Endothelial cell of umbilical vein (primary cell): Measurements from ENCODE around the gene FCF1. TPM values are rescaled to one million over a fixed set of nuclear protein-coding genes. Genes with fewer than 3 reads are reported as not detected.

Experiments used
- Bru-seq: library from RNA; stranded (reverse); fragments of 400-500 nt; gene quantifications from one replicate; lab custom pipeline; 2021; lab: Mats Ljungman, UMichigan
- BruChase-seq, 2 experiments: library from RNA; stranded (reverse); fragments of 400-500 nt; gene quantifications; one replicate each; lab custom pipeline; 2021; lab: Mats Ljungman, UMichigan
- BruUV-seq: library from RNA; stranded (reverse); fragments of 400-500 nt; replicated peaks from 2 replicates; lab custom pipeline; 2021; lab: Mats Ljungman, UMichigan
- CTCF ChIA-PET: fragments of 300-600, 350-600 bp; sonication (Branson Sonifier 250); formaldehyde crosslinking; loops from one replicate; lab custom pipeline; 2021; ENCODE audit warnings: antibody characterized with exemption, inconsistent platforms; lab: Charles Lee
- POLR2A ChIA-PET: fragments of 300-600, 350-600 bp; sonication (Branson Sonifier 250); formaldehyde crosslinking; loops from one replicate; lab custom pipeline; 2021; ENCODE audit warnings: antibody characterized with exemption, inconsistent platforms; lab: Charles Lee
- DNase-seq: peaks from one replicate; pipeline ENCODE4 v3.0.0-alpha.2; 2011; ENCODE audit warnings: low read depth, low spot score
- FAIRE-seq: peaks from 2 replicates; lab custom pipeline; 2011; peaks lifted over from hg19 to GRCh38; lab: Jason Lieb, UNC
- H2AFZ ChIP-seq: 2 replicates; pipeline ENCODE4 v1.6.0; 2012; ENCODE audit warnings: low read depth, low read length, control low read depth, inconsistent platforms
- H3K27ac ChIP-seq: 2 replicates; pipeline ENCODE4 v1.5.1; 2011; ENCODE audit warnings: low read depth, mild to moderate bottlenecking, control low read depth, low read length, moderate library complexity; ENCODE audit not compliant: insufficient read depth
- H3K27me3 ChIP-seq, 2 experiments: 2 replicates each; pipeline versions ENCODE4 v1.6.0 to v1.6.1; 2011; ENCODE audit warnings: low read length in 2 of 2, mixed read lengths in 1 of 2; ENCODE audit not compliant: control insufficient read depth in 2 of 2, insufficient read depth in 2 of 2
- H3K36me3 ChIP-seq, 2 experiments: 2 replicates in 1 of 2; 3 replicates in 1 of 2; pipeline ENCODE4 v1.5.1; 2011; ENCODE audit warnings: low read length in 2 of 2, mild to moderate bottlenecking in 1 of 2, moderate library complexity in 1 of 2; ENCODE audit not compliant: control insufficient read depth in 2 of 2, insufficient read depth in 2 of 2; ENCODE audit errors: extremely low read depth in 1 of 2
- H3K4me1 ChIP-seq: 3 replicates; pipeline ENCODE4 v1.5.1; 2011; ENCODE audit warnings: mild to moderate bottlenecking, low read length; ENCODE audit not compliant: control insufficient read depth, insufficient read depth; ENCODE audit errors: extremely low read depth
- H3K4me2 ChIP-seq: 2 replicates; pipeline ENCODE4 v1.6.1; 2011; ENCODE audit warnings: low read length, control low read depth, mixed read lengths; ENCODE audit not compliant: insufficient read depth
- H3K4me3 ChIP-seq, 3 experiments: fragments of 200-600 bp in 1 of 3; sonication (generic), shearing (Covaris generic) in 1 of 3; replicated peaks in 1 of 3; 2 replicates each; pipeline ENCODE4 v1.5.1; 2011 to 2016; ENCODE audit warnings: control low read depth in 3 of 3, low read length in 3 of 3, mild to moderate bottlenecking in 2 of 3, inconsistent platforms in 1 of 3, low read depth in 1 of 3, moderate library complexity in 1 of 3; ENCODE audit not compliant: insufficient read depth in 1 of 3
- H3K79me2 ChIP-seq: 2 replicates; pipeline ENCODE4 v1.6.0; 2012; ENCODE audit warnings: low read length, inconsistent platforms; ENCODE audit not compliant: control insufficient read depth, insufficient read depth
- H3K9ac ChIP-seq: replicated peaks from 2 replicates; pipeline ENCODE3; 2011; ENCODE audit warnings: low read length, control low read depth; ENCODE audit not compliant: insufficient read depth; ENCODE audit errors: extremely low read depth
- H3K9me1 ChIP-seq: replicated peaks from 3 replicates; pipeline ENCODE4 v1.6.0; 2011; ENCODE audit warnings: mild to moderate bottlenecking, low read length; ENCODE audit not compliant: control insufficient read depth, insufficient read depth; ENCODE audit errors: extremely low read depth
- H3K9me3 ChIP-seq: replicated peaks from 2 replicates; pipeline ENCODE4 v1.5.1; 2012; ENCODE audit warnings: low read length, inconsistent platforms; ENCODE audit not compliant: control insufficient read depth, insufficient read depth
- H4K20me1 ChIP-seq: replicated peaks from 2 replicates; pipeline ENCODE3; 2011; ENCODE audit warnings: mild to moderate bottlenecking, low read length; ENCODE audit not compliant: control insufficient read depth, insufficient read depth; ENCODE audit errors: extremely low read depth
- GATA2 ChIP-seq: IDR thresholded peaks from 2 replicates; pipeline ENCODE4 v1.7.0; 2011; ENCODE audit warnings: low read depth, mild to moderate bottlenecking, moderate library complexity, mixed read lengths, low read length; ENCODE audit not compliant: insufficient read length, insufficient read depth
- POLR2A ChIP-seq: IDR thresholded peaks from 2 replicates; pipeline ENCODE4 v1.6.1; 2012; ENCODE audit warnings: low read depth, mild to moderate bottlenecking, control low read depth, low read length
- POLR2AphosphoS5 ChIP-seq: IDR thresholded peaks from 2 replicates; pipeline ENCODE4 v1.6.1; 2012; ENCODE audit warnings: low read depth, mild to moderate bottlenecking, control low read depth, low read length, moderate library complexity; ENCODE audit not compliant: insufficient read depth
- dilution Hi-C: fragments of 300-500 bp; cut with MboI; formaldehyde crosslinking; loops from one replicate; pipeline ENCODE4 v1.15.0; 2019; ENCODE audit warnings: low sequenced_read_pairs; ENCODE audit not compliant: extremely low pct_ligation_motif_present
- intact Hi-C: fragments of 100-400 bp; cut with micrococcal nuclease; formaldehyde crosslinking; loops from one replicate; pipeline ENCODE4 v1.10.0; 2022
- long read RNA-seq: library from polyadenylated mRNA; stranded (forward); transcript quantifications from one replicate; pipeline ENCODE4 v2.0.0, GENCODE V29; 2021
- polyA minus RNA-seq, 3 experiments: library from RNA; depleted of rRNA, polyadenylated mRNA; stranded (reverse); fragments of >200 nt; gene quantifications; 1 replicate in 1 of 3; 2 replicates in 2 of 3; pipeline ENCODE4 v1.2.3, GENCODE V29; 2011
- polyA plus RNA-seq, 4 experiments: library from polyadenylated mRNA; depleted of rRNA in 3 of 4; stranded (reverse) in 3 of 4; unstranded in 1 of 4; fragments of >200 nt; gene quantifications; 2 replicates each; pipeline versions ENCODE4 v1.2.1 to v1.2.3, GENCODE V29; 2011 to 2012; ENCODE audit warnings: missing spikeins in 1 of 4
- total RNA-seq: library from RNA; stranded (reverse); gene quantifications from 2 replicates; pipeline ENCODE4 v1.2.3, GENCODE V29; 2021

FCF1 gene
- total RNA-seq, result 57.8 and 58.2 TPM in 2 replicates
- polyA plus RNA-seq, result 24.4 and 26.2 TPM in 2 replicates
- polyA plus RNA-seq (2011; cell fraction: cytosol; rRNA removed), result 51.1 and 51.3 TPM in 2 replicates
- polyA plus RNA-seq (2011; cell fraction: nucleus; rRNA removed), result 24.9 and 32.5 TPM in 2 replicates
- 51.4 and 70.1 TPM in 2 replicates for polyA plus RNA-seq (2012)
- 39.9 and 50.5 TPM in 2 replicates for polyA minus RNA-seq
- polyA minus RNA-seq (2011; cell fraction: cytosol; rRNA and poly(A)+ RNA removed), result 15.2 TPM
- polyA minus RNA-seq (2011; cell fraction: nucleus; rRNA and poly(A)+ RNA removed), result 10.0 and 19.0 TPM in 2 replicates
- Bru-seq, nascent RNA, result percentile 75 among the genes with signal in this experiment
- percentile 83 among the genes with signal in this experiment for BruChase-seq, experiment 1, labeled RNA remaining after a 6-hour chase
- percentile 69 among the genes with signal in this experiment for BruChase-seq, experiment 2, labeled RNA remaining after a 2-hour chase
- long read RNA-seq, partial matches to known transcripts, result 2 of 6 reads
- long read RNA-seq, other reads (novel, unspliced or antisense), result 4 of 6 reads

GRCh38 chr14:74712499-74713394 lies at the start of gene FCF1, which contains the start of gene AREL1:
Gene FCF1, plus strand, starts transcription at chr14:74713144. Its CDS starts 54 bp downstream, at chr14:74713198.
Gene AREL1, minus strand, starts transcription at chr14:74713080. Its CDS starts 27,465 bp downstream, at chr14:74685615.
- peaks cover 4% of the 10 kb centered on the region for H4K20me1 ChIP-seq
- H3K4me3 ChIP-seq, result peak within 1 kb of the TSS; percentile 66 to 93 (median 92)
- CTCF ChIA-PET, result interaction anchor here (1.0 to 1.7 kb wide), 5 partner anchors 62 to 104 kb away, joined by 3 to 6 read pairs (median 4); no protein-coding TSS in a partner anchor
- no peaks in the 10 kb centered on the region for H3K9me1 ChIP-seq
- TF ChIP-seq POLR2AphosphoS5 (peak; percentile 86), GATA2 (no peak), POLR2A (peak; percentile 75)
- intact Hi-C loops (loop anchor here (1.0 to 5.0 kb wide), 4 partner anchors 51 to 103 kb away; partner anchors contain the start of gene YLPM1), dilution Hi-C loops (no loop called here)
- H3K79me2 ChIP-seq, result peaks cover 57% of the 10 kb centered on the region
- no peaks in the 10 kb centered on the region for H3K27me3 ChIP-seq
- POLR2A ChIA-PET, result no interaction called here
- peak within 1 kb of the TSS; percentile 37 for H3K27ac ChIP-seq
- H3K9me3 ChIP-seq, result no peaks in the 10 kb centered on the region
- FAIRE-seq (peak; percentile 63), DNase-seq (peak; percentile 87)
- H3K4me2 ChIP-seq, result peak within 1 kb of the TSS; percentile 98
- H3K4me1 ChIP-seq, result peaks cover 15% of the 10 kb centered on the region
- BruUV-seq, result TSS peak; percentile 65
- peak within 1 kb of the TSS; percentile 72 for H3K9ac ChIP-seq
- peak within 1 kb of the TSS; percentile 44 for H2AFZ ChIP-seq
- H3K36me3 ChIP-seq, result peaks cover 2 to 3% of the 10 kb centered on the region in 2 experiments
